HepG2 (cell line): ENCODE results near the gene RMI2. TPM values are rescaled to one million over a fixed set of nuclear protein-coding genes. Genes with fewer than 3 reads are reported as not detected.

Experiments
- BCL6 ChIP-seq: IDR thresholded peaks from 2 replicates; pipeline ENCODE4 v1.6.1; 2016; ENCODE audit warnings: missing genetic modification reagents, missing compliant biosample characterization
- ETV5 ChIP-seq: IDR thresholded peaks from 2 replicates; pipeline ENCODE4 v1.6.1; 2018; ENCODE audit warnings: missing biosample characterization, missing genetic modification reagents, inconsistent platforms, borderline replicate concordance
- HDAC2 ChIP-seq: sonication (generic); formaldehyde crosslinking; IDR thresholded peaks from 2 replicates; pipeline ENCODE4 v1.4.0; 2020; ENCODE audit warnings: missing genetic modification reagents
- HMG20B ChIP-seq: conservative IDR thresholded peaks from 2 replicates; pipeline ENCODE4 v1.6.1; 2016; ENCODE audit warnings: missing genetic modification reagents, missing compliant biosample characterization
- HNRNPK ChIP-seq: fragments of 200-400 bp; formaldehyde crosslinking; IDR thresholded peaks from 2 replicates; pipeline ENCODE4 v1.6.1; 2018; ENCODE audit warnings: low read length, low read depth, moderate library complexity, mild to moderate bottlenecking; ENCODE audit not compliant: poor library complexity, severe bottlenecking
- IKZF4 ChIP-seq: sonication (generic); formaldehyde crosslinking; IDR thresholded peaks from 2 replicates; pipeline ENCODE4 v1.5.1; 2020; ENCODE audit warnings: borderline replicate concordance, mild to moderate bottlenecking, low read depth, missing genetic modification reagents; ENCODE audit errors: not compliant biosample characterization
- IRX3 ChIP-seq: sonication (generic); formaldehyde crosslinking; IDR thresholded peaks from 2 replicates; pipeline ENCODE4 v1.8.1; 2023; ENCODE audit warnings: mild to moderate bottlenecking, low read depth, missing genetic modification reagents, borderline replicate concordance
- MLLT10 ChIP-seq: sonication (generic); formaldehyde crosslinking; IDR thresholded peaks from 2 replicates; pipeline ENCODE4 v1.4.0; 2020; ENCODE audit warnings: missing genetic modification reagents
- MXI1 ChIP-seq: IDR thresholded peaks from 3 replicates; pipeline ENCODE4 v1.6.1; 2012; ENCODE audit warnings: low read depth, low read length, inconsistent platforms, borderline replicate concordance
- NCOA2 ChIP-seq: sonication (generic); formaldehyde crosslinking; IDR thresholded peaks from 2 replicates; pipeline ENCODE4 v1.8.0; 2022; ENCODE audit warnings: inconsistent platforms
- NFKBIZ ChIP-seq: IDR thresholded peaks from 2 replicates; pipeline ENCODE4 v1.6.1; 2018; ENCODE audit warnings: missing genetic modification reagents, missing compliant biosample characterization
- POLR2G ChIP-seq: fragments of 200-400 bp; formaldehyde crosslinking; IDR thresholded peaks from 2 replicates; pipeline ENCODE4 v1.6.1; 2018; ENCODE audit warnings: mild to moderate bottlenecking, low read depth, low read length, moderate library complexity
- PPARG ChIP-seq: conservative IDR thresholded peaks from 2 replicates; pipeline ENCODE4 v1.6.1; 2016; ENCODE audit warnings: missing biosample characterization, missing genetic modification reagents
- SMC3 ChIP-seq: IDR thresholded peaks from 2 replicates; pipeline ENCODE4 v1.6.1; 2011; ENCODE audit warnings: low read length, improper control_type of control experiment
- SP140L ChIP-seq: sonication (generic); formaldehyde crosslinking; IDR thresholded peaks from 2 replicates; pipeline ENCODE4 v1.4.0; 2020; ENCODE audit warnings: missing genetic modification reagents, borderline replicate concordance
- SSRP1 ChIP-seq: IDR thresholded peaks from 2 replicates; pipeline ENCODE4 v1.6.1; 2016; ENCODE audit warnings: control low read depth
- THAP11 ChIP-seq: IDR thresholded peaks from 2 replicates; pipeline ENCODE4 v1.6.1; 2016; ENCODE audit warnings: missing biosample characterization, missing genetic modification reagents
- ZMYM3 ChIP-seq: sonication (generic); formaldehyde crosslinking; IDR thresholded peaks from 2 replicates; pipeline ENCODE4 v1.5.1; 2020; ENCODE audit warnings: mild to moderate bottlenecking, missing genetic modification reagents
- ZNF17 ChIP-seq: sonication (generic); formaldehyde crosslinking; IDR thresholded peaks from 2 replicates; pipeline ENCODE4 v1.5.0; 2020; ENCODE audit warnings: mild to moderate bottlenecking, missing genetic modification reagents
- ZNF614 ChIP-seq: IDR thresholded peaks from 2 replicates; pipeline ENCODE4 v1.6.1; 2018; ENCODE audit warnings: missing biosample characterization, missing genetic modification reagents, inconsistent platforms, borderline replicate concordance
- ZNF790 ChIP-seq: sonication (generic); formaldehyde crosslinking; IDR thresholded peaks from 2 replicates; pipeline ENCODE4 v1.8.0; 2022; ENCODE audit warnings: missing genetic modification reagents, mild to moderate bottlenecking, borderline replicate concordance
- polyA plus RNA-seq, 8 experiments: library from polyadenylated mRNA; depleted of rRNA in 3 of 8; stranded (reverse) in 7 of 8; unstranded in 1 of 8; fragments of >200 nt; fragmentation: Illumina TruSeq in 4 of 8; extraction: Trizol in 4 of 8; gene quantifications; 2 replicates each; pipeline versions ENCODE4 v1.2.1 to v1.2.3, GENCODE V29; 2011 to 2016; ENCODE audit warnings: low read depth in 4 of 8, missing spikeins in 1 of 8, mixed read lengths in 1 of 8; ENCODE audit not compliant: insufficient read depth in 1 of 8
- total RNA-seq, 5 experiments: library from RNA; depleted of rRNA; stranded (reverse); fragments of >200 nt; fragmentation: Illumina TruSeq; extraction: Trizol; gene quantifications; 2 replicates each; pipeline ENCODE4 v1.2.3, GENCODE V29; 2016; ENCODE audit warnings: low read depth in 1 of 5
- TF ChIP-seq, protein P1 (sequence below): IDR thresholded peaks from 2 replicates; pipeline ENCODE4 v1.4.0; 2020; ENCODE audit warnings: mild to moderate bottlenecking, missing genetic modification reagents
- TF ChIP-seq, protein P2 (sequence below): sonication (generic); formaldehyde crosslinking; IDR thresholded peaks from 2 replicates; pipeline ENCODE4 v1.4.0; 2020; ENCODE audit warnings: missing genetic modification reagents, low read depth, mild to moderate bottlenecking, borderline replicate concordance
- TF ChIP-seq, protein P3 (sequence below): sonication (generic); formaldehyde crosslinking; IDR thresholded peaks from 2 replicates; pipeline ENCODE4 v1.5.0; 2020; ENCODE audit warnings: mild to moderate bottlenecking, missing genetic modification reagents

Gene RMI2
- total and polyA plus RNA-seq, 2 of the 13 experiments (the other 11 are each of a cell fraction or from before 2014, with no cell fraction given), result 24.5 to 55.7 TPM

GRCh38 chr16:11306997-11307638 is 38.1 kb upstream of the RMI2 start (continued):
- TF ChIP-seq, protein P1, sequence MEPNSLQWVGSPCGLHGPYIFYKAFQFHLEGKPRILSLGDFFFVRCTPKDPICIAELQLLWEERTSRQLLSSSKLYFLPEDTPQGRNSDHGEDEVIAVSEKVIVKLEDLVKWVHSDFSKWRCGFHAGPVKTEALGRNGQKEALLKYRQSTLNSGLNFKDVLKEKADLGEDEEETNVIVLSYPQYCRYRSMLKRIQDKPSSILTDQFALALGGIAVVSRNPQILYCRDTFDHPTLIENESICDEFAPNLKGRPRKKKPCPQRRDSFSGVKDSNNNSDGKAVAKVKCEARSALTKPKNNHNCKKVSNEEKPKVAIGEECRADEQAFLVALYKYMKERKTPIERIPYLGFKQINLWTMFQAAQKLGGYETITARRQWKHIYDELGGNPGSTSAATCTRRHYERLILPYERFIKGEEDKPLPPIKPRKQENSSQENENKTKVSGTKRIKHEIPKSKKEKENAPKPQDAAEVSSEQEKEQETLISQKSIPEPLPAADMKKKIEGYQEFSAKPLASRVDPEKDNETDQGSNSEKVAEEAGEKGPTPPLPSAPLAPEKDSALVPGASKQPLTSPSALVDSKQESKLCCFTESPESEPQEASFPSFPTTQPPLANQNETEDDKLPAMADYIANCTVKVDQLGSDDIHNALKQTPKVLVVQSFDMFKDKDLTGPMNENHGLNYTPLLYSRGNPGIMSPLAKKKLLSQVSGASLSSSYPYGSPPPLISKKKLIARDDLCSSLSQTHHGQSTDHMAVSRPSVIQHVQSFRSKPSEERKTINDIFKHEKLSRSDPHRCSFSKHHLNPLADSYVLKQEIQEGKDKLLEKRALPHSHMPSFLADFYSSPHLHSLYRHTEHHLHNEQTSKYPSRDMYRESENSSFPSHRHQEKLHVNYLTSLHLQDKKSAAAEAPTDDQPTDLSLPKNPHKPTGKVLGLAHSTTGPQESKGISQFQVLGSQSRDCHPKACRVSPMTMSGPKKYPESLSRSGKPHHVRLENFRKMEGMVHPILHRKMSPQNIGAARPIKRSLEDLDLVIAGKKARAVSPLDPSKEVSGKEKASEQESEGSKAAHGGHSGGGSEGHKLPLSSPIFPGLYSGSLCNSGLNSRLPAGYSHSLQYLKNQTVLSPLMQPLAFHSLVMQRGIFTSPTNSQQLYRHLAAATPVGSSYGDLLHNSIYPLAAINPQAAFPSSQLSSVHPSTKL (CRISPR knock-in tag), result peak; percentile 91
- no peak for TF ChIP-seq MLLT10 (CRISPR knock-in tag)
- TF ChIP-seq, protein P2, sequence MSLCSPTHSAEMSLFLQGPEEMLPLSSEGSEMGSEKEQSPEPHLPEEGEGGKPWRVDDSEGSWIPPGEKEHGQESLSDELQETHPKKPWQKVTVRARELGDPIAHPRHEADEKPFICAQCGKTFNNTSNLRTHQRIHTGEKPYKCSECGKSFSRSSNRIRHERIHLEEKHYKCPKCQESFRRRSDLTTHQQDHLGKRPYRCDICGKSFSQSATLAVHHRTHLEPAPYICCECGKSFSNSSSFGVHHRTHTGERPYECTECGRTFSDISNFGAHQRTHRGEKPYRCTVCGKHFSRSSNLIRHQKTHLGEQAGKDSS, result no peak
- TF ChIP-seq ZNF790 (CRISPR knock-in tag), result no peak
- TF ChIP-seq, protein P3, sequence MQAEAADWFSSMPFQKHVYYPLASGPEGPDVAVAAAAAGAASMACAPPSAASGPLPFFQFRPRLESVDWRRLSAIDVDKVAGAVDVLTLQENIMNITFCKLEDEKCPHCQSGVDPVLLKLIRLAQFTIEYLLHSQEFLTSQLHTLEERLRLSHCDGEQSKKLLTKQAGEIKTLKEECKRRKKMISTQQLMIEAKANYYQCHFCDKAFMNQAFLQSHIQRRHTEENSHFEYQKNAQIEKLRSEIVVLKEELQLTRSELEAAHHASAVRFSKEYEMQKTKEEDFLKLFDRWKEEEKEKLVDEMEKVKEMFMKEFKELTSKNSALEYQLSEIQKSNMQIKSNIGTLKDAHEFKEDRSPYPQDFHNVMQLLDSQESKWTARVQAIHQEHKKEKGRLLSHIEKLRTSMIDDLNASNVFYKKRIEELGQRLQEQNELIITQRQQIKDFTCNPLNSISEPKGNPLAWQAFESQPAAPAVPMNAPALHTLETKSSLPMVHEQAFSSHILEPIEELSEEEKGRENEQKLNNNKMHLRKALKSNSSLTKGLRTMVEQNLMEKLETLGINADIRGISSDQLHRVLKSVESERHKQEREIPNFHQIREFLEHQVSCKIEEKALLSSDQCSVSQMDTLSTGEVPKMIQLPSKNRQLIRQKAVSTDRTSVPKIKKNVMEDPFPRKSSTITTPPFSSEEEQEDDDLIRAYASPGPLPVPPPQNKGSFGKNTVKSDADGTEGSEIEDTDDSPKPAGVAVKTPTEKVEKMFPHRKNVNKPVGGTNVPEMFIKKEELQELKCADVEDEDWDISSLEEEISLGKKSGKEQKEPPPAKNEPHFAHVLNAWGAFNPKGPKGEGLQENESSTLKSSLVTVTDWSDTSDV (CRISPR knock-in tag), result no peak
- no peak for TF ChIP-seq HNRNPK
- TF ChIP-seq NFKBIZ (CRISPR knock-in tag), result peak; percentile 83; the same call in 1 of the 2 replicates
- peak; percentile 63 for TF ChIP-seq ZNF614 (CRISPR knock-in tag)
- peak; percentile 79 for TF ChIP-seq THAP11 (CRISPR knock-in tag)
- TF ChIP-seq PPARG (CRISPR knock-in tag), result peak; percentile 82
- TF ChIP-seq NCOA2 (CRISPR knock-in tag), result peak; percentile 84
- TF ChIP-seq HDAC2, result peak; percentile 73; the same call in 1 of the 2 replicates
- peak; percentile 65; the same call in 1 of the 3 replicates for TF ChIP-seq MXI1
- TF ChIP-seq SMC3, result peak; percentile 68; the same call in 1 of the 2 replicates
- TF ChIP-seq POLR2G, result no peak
- TF ChIP-seq HMG20B (CRISPR knock-in tag), result 0 out of 2 replicates have a peak, but pooled peaks have one; percentile 38
- TF ChIP-seq ETV5, result peak; percentile 63; the same call in 1 of the 2 replicates
- TF ChIP-seq SP140L, result peak; percentile 67; the same call in 1 of the 2 replicates
- no peak for TF ChIP-seq ZNF17
- no peak for TF ChIP-seq IKZF4 (CRISPR knock-in tag)
- TF ChIP-seq IRX3 (CRISPR knock-in tag), result no peak
- TF ChIP-seq BCL6, result peak; percentile 78
- TF ChIP-seq SSRP1 (CRISPR knock-in tag), result peak; percentile 91; the same call in 1 of the 2 replicates
- TF ChIP-seq ZMYM3 (CRISPR knock-in tag), result peak; percentile 96
